Pons (tissue), 1 donor: ENCODE data around the gene LRRFIP1.

Experiments
- DNase-seq: peaks from one replicate; pipeline ENCODE4 v3.0.0-alpha.2; 2016; ENCODE audit warnings: low spot score

LRRFIP1 gene

DNA sequence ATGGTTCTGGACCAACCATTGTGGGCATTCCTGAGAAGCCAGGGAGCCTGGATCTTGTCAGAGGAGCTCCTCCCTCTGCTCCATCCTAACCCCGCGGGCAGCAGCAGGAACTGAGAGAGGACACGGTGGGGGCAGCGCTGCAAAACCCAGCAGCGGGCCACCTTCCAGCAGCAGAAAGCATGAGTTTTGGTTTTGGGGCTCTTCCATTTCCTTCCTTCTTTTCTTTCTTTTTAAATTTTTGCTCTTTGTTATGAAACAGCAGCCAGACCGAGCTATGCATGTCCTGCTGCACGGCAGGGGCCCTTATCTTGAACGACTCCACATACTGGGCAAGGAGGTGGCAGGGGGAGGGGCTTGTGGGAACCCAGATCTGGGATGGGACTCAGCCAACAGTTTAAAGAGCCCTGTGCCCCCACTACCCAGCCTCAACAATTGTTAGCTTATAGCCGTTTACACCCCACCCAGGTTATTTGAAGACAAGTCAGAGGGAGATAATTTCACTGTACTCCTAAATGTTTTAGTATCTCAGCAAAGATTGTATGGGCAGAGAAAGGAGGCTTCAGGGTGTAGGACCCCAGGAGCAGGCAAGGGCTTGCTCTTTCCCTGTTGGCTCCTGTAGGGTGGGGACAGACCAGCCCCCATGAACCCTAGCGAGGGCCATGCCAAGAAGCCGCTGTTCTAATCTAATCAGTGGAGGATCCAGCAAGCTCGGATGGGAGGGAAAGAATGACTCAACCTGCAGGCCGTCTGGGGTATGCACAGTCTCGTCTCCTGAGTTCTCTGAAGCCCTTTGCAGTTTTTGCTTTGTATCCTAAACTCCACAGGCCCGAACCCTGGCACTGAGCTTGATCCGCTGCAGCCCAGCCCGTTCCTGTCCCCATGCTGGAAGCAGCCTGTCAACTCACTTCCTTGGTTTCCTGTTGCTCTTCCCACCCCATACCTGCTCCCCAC, 75.3 kb downstream of the LRRFIP1 start:
- no peak for DNase-seq

GRCh38 chr2:237704501-237705434, 77.4 kb downstream of the LRRFIP1 start:
- DNase-seq, result no peak

GRCh38 chr2:237706257-237706656, 78.9 kb downstream of the LRRFIP1 start:
- DNase-seq, result no peak

DNA sequence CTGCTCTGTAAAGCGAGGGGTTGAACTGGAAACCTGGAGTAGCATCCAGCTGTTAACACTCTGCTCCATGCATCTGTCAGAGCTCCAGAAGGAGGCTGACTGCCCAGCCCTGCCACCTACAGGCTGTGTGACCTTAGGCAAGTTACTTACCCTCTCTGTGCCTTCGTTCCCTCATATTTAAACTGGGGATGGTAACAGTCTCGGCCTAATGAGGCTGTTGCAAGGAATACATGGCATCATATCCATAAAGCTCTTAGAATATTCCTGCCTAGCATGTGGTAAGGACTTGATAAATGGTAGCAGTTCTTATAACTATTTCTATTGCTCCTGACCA, 80.6 kb downstream of the LRRFIP1 start:
- DNase-seq, result no peak

DNA sequence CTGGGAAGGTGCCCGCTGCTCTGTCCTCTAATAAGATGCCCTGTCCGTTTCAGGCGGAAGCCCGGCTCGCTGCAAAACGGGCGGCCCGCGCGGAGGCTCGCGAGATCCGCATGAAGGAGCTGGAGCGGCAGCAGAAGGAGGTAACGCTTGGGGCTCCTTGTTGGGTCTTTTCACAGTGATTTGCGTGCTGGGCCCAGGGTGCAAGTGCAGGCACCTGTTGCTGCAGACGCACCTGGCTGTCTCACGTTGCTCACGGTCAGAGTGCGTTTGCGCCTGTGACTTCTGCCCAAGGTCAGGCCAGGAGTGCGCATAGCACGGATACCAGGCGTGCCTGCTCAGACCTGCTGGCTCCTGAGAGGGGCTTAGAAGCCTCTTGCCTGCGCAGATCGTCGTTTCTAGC, 81.1 kb downstream of the LRRFIP1 start:
- DNase-seq, result no peak

DNA sequence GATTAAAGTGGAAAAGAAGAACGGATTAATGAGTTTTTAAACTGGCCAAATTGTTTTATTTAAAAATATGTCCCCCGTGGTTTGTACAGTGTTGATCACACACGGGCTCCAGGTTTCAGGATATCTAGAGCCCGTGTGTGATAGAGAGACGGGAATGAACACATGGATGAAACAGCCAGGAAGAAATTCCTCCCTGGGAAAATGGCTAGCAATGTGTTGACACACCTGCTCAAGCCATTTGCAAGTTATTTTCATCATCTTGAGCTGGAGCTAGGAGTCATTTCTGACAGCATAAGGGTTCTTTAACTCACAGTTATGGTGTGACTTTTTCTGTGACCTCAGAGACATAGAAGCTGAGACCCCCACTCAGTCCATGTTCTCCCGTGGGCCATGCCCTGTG, 81.6 kb downstream of the LRRFIP1 start:
- no peak for DNase-seq

GRCh38 chr2:237711458-237712150, 84.2 kb downstream of the LRRFIP1 start:
- no peak for DNase-seq

GRCh38 chr2:237712477-237713377, 85.3 kb downstream of the LRRFIP1 start:
- no peak for DNase-seq

DNA sequence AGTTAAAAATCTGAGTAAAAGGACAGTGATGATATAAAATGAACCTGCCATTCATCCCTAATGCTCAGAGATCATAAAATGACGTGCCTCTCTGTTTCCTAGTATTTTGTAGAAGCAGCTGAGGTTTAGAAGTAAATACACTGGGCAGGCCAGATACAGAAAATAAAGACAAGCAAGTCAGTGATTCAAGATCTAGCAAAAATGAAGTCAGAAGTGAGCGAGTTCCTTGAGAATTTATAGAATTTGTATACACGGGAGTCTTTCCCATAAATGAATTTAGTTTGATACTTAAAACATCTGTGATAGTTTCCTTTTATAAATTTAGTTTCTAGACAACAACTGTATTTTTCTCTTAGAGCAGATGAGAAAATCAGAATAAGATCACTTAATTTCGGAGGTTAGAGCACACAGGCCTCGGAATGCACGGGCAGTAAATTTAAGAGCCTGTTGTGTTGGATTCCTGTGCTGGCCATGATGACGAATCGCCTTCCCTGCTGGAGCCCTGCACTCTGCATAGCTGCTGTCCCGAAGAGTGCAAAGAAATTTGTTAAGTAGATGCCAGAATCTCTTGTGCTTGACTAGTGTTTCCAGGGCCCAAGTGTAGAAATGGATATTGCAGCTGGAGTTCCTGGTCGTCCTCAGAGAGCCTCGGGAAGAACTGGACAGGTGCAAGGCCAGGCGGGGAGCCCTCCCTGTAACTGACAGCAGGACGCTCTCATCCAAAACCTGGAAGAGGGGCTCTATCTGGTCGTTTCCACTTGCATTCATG, 87.5 kb downstream of the LRRFIP1 start:
- DNase-seq, result no peak

DNA sequence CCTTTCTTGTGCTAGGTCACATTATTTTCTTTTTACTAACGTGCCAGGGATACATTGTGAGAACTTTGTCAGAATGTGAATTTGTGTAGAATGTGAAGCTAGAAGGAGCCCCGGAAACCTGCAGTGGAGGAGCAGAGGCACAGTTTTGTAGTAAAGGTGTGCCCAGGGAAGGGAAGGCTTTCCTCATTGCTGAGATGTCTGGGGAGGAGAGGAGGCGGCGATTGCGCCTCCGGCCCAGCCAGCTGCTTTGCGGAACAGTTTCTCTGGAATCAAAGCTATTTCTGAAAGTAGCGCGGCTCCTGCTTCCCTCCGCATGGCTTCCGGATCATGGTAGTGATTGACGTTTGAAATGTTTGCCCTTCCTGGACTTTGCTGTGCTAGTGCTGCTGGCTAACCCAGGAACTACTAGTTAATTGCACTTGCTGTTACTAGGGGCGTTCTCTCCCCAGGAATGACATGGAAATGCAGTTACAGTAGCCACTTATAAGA, 88.1 kb downstream of the LRRFIP1 start:
- DNase-seq, result no peak

- no peak for DNase-seq
These were observed 88.6 kb downstream of the LRRFIP1 start for GRCh38 chr2:237716011-237716410.

DNA sequence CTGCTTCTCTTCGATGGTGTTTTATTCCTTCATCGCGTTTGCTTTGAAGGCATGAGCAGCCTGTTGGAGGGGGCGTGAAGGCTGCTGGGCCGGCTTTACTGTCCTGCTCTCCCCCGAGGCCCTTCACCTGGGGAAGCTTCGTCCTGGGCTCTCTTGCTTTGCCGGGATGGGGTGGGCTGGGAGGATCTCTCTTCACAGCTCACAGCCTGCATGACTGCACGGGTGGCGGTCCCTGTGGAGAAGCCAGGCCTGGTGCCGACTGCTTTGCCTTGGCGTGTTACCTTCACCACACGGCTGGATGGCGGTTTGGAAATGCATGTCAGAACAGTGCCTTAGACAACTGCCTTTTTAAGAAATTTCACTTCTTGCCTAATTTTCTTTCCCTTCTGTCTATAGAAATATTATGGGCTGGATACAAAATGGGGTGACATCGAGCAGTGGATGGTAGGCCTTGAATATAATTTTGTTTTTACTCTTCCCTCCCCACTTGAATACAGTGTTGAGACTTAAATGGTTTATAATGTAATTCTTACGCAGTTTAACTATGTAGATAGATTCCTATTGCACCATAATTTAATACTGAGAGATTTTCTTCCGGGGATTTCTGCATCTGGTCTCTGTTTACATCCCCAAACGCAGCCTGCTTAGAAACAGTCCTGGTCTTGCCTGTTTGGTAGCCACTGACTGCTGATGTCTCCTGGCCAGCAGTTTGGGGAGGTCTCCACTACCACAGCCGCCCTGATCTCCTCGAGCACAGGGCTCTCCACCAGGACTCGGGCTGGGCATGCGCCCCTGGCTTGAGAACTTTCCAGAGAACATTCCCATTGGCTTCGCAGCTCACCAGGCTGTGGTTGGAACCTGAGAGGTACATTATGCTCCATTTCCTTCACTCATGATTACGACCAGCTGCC, 90.2 kb downstream of the LRRFIP1 start:
- no peak for DNase-seq

- DNase-seq, result no peak
These were observed 90.9 kb downstream of the LRRFIP1 start for GRCh38 chr2:237718277-237718634.

- no peak for DNase-seq
These were observed 93.1 kb downstream of the LRRFIP1 start for GRCh38 chr2:237720444-237720843.

GRCh38 chr2:237720957-237721356, 93.6 kb downstream of the LRRFIP1 start:
- no peak for DNase-seq

DNA sequence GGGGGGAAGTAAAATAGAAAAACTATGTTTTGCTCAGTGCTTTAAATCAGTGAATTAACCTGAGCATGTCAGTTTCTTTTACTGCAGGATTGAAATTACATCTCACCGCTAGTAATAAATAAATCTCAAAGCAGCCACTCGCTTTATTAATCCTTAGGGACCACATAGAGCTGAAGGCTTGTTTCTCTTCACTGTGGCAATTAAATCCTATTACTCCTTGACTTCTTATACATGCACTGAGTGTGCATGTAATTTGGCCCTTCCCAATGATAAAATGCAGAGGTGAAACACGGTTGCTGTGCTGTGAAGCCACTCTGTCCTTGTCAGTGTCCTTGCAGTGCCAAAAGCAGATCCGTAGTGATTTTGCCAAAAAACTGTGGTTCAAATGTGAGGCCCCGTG, 94.1 kb downstream of the LRRFIP1 start:
- DNase-seq, result no peak

DNA sequence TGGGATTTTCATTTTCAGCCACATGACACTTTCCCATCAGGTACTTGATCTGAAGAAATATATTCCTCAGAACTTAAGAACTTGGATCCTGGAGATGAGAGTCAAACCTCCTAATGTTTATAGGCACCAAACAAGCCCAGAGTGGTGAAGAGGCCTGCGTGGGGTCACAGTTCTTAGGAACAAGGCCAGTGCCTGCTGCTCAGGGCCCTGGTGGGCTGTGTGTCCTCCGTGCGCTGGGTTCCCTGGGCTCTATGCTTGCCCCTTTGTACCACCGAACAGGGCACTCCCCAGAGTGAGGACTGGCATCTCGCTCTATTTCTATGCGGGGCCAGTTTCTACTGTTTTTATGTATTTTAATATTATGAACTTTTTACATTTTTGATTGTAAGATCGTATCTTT, 95.2 kb downstream of the LRRFIP1 start:
- no peak for DNase-seq

- DNase-seq, result no peak
These were observed 95.6 kb downstream of the LRRFIP1 start for GRCh38 chr2:237723023-237723422.

GRCh38 chr2:237723602-237724001, 96.2 kb downstream of the LRRFIP1 start:
- DNase-seq, result no peak
